Left forelimb (tissue), 1 donor: ENCODE measurements around the gene C22orf23.
"Not testable (repeated sequence)": the region's sequence is repeated elsewhere in the genome, so short reads cannot be mapped to it uniquely, and the experiment has no call there.

Source experiments
- DNase-seq: peaks from one replicate; pipeline ENCODE4 v3.0.0-alpha.2; 2018; ENCODE audit warnings: low spot score

C22orf23 gene

DNA sequence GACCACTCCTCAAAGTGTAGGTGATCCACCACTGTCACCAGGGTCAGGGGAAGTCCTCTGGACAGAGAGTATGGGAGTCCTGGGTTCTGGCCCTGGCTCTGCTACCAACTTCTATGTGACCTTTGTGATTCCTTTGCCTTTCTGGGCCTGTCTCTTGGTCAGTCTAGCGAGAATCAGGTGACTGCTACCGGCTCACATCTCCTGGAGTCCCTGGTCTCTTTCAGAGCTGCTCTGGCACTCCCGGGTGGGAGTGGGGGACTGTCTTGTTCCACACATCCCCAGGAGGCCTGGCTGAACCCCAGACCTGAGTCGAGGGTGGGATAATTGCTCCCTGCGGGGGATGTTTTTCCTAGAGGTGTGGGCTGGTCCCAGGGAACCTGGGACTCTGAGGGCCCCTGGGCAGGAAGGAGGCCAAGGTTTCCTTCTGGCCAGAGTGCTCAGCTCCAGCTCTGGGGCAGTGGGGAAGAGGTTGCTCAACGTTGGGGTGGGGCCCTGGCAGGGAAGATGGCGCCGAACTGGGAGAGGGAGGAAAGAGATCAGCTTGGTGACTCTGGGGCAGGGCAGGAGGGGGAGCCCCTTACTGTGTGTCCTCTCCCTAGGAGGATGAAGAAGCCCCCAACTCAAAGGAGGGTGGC lies 28.9 kb upstream of the C22orf23 start:
- no peak for DNase-seq

DNA sequence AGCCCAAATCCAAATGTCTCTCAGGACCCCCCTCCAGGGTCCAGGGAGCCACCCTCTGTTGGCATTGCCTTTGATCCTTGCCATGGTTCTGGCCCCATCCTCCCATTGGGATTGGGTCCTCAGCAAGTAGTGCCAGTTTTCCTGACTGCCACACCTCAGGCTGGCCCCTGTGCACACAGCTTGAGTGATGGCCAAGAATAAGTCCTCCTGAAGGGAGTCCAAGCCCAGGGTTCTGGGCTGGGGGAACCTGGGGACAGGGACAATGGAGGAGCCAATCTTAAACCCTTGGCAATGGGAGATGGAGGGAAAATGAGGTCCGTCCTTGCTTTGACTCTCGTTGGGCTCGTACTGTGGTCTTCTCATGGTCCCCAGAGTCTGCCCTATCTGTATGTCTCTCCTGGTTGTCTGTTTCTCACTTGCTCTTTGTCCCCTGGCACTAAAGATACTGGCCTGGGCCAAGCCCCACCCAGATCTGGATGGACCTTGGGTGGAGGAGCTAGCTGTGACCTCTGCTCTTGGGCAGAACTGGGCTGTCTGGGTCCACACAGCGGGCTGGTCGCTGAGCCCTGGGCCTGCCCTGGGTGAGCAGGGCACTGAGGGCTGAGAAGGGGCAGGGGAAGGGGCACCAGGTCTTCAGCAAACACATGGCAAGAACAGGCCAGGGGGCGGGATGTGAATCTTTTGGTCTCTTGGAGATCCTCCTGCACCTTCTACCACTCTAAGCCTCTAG lies 28.0 kb upstream of the C22orf23 start:
- no peak for DNase-seq

GRCh38 chr22:37979782-37980181 lies 26.4 kb upstream of the C22orf23 start:
- no peak for DNase-seq

GRCh38 chr22:37976547-37976946 lies 23.1 kb upstream of the C22orf23 start:
- no peak for DNase-seq

GRCh38 chr22:37976022-37976421 lies 22.6 kb upstream of the C22orf23 start:
- DNase-seq: not testable (repeated sequence)

DNA sequence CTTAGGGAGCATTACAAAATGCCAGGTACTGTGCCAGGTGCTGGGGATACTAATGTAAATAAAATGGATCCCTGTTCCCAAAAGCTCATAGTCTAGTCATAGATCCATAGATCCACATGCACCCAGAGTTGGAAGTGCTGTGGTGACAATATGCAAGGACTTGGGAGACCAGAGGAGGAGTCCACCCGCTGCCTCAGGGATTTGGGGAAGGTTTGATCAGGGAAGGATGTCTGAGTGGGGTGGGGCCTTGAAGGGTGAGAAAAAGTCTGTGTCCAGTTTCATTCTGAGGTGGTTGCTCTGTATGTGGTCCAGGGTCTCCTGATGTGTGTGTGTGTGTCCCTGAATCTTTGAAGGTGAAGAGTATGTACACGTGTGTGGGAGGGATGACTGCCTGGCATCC lies 21.8 kb upstream of the C22orf23 start:
- no peak for DNase-seq

GRCh38 chr22:37973271-37974170 lies 20.1 kb upstream of the C22orf23 start:
- DNase-seq: no peak

DNA sequence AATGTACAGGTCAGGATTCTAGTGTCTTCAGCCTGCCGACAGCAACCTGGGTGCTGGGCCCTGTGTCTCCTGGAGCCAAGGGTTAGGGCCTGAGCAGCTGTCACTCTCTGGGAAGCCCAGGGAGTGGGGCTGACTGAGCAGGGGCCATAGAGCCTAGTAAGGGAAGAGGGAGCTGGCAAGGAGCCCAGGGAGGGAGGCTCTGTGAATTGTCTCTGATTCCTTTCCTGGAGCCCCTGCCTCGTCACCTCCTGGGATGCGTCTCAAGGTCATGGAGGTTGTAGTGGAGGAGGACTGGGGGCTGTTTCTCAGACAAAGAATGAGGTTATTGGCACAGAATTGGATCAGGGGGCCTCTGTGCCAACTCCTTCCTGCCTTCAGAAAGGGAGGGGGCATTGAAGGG lies 19.1 kb upstream of the C22orf23 start:
- DNase-seq: no peak

DNA sequence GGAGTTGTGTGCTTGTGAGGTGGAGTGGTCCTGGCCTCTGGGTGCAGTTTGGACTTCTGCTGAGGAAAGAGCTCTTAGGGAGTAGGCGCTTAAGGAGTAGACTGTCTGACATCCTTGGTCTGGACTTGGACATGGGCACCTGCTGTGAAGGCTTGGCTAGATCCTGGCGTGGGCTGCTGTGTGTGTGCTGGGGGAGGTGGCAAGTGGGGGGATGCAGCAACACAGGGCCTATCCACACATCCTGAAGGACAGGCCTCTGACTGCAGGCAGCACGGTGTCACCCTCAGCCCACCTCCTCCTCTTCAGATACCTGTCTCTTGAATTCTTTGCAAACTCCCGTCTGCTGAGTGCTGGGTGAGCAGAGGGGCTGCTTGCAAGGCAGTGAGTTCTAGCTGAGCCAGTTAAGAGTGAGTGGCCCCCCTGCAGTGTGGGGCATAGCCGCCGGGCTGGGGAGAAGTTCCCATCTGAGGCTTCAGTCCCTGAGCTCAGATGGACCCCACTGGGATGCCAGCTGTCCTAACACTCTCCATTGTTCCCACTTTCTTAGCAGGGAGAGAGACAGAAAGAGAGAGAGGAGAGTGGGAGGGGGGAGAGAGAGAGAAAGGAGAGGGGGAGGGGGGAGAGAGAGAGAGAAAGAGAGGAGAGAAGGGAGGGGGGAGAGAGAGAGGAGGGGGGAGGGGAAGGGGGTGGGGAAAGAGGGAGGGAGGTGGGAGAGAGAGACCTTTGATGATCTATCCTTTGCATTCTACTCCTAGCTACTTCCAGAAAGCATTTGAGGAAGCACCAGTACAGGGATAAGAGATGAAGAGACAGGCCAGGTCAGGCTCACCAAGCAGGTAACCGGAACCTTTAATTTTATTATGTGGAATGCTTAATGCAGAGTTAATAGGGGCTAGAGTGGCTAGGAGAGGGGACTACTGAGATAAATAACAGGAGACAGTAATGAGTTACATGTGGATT lies 18.4 kb upstream of the C22orf23 start:
- DNase-seq: no peak

GRCh38 chr22:37970864-37971263 lies 17.5 kb upstream of the C22orf23 start:
- DNase-seq: no peak

DNA sequence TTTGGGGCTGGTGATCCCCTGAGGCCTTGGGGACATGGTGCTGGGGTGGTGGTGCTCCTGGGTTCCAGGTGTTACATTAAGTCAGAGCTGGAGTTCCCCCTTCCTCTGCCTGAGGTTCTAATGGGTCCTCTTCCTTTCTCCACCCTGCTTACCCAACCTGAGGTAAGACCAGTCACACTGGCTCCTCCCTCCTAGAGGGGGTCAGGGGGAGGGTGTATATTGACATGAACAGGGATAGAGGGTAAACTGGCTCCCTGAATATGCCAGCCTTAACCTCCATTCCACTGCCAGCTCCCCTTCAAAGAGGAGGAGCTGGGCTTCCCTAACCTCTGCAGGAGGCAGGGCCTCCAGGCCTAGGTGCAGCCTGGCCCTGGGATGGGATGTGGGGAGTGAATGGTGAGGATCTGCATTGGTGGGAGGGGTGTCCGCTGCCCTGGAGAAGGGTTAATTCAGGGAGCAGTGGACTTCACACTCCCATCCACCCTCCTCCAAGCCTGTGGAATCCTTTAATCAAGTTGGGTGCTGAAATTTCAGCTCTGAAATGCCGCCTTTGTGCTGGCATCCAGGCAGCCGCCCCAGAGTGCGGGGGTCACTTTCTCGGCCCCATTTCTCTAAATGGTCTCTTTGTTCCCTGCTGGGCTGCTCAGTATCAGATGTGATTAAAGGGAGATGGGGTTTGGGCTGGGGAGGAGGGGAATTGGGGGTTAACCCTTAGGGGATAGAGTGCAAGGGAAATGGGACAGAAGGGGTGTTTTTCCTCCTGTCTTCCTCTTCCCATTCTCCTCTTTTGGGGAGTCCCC lies 15.3 kb upstream of the C22orf23 start:
- no peak for DNase-seq

DNA sequence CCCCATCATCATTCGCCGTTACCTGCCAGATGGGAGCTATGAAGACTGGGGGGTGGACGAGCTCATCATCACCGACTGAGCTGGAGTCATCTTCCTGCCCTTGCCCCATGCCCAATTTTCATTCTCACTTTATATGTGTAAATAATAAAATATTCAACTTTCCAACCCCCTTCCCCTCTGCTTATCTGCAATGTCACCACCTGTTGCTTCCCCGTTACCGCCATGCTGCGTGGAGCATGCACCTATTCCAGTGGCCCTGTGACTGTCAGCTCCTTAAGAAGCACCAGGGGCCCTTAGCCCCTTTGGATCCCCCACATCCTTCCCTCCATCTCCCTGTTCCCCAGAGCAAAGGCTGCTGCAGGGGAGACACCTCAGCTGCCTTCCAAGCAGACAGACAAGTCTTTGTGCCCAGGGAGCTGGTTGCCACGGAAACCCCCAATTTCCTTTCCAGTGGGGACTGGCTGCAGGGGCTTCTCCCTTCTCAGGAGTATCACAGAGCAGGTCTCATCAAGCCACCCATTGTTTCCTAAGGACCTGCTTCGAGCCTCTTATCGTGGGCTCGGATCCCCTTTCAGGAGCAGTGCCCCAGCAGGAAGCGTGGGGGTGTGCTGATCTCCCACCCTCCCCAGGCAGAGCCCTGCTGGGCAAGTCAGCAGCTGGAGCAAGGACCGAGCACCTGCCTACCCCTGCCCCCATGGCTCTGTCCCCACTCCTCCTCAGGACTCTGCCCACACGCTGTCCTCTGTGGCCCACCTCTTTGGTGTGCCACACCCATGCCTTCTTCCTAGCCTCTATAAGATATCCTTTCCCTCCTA lies 14.4 kb upstream of the C22orf23 start:
- DNase-seq: no peak

- no peak for DNase-seq
Observed at GRCh38 chr22:37967147-37967546, 13.7 kb upstream of the C22orf23 start.

DNA sequence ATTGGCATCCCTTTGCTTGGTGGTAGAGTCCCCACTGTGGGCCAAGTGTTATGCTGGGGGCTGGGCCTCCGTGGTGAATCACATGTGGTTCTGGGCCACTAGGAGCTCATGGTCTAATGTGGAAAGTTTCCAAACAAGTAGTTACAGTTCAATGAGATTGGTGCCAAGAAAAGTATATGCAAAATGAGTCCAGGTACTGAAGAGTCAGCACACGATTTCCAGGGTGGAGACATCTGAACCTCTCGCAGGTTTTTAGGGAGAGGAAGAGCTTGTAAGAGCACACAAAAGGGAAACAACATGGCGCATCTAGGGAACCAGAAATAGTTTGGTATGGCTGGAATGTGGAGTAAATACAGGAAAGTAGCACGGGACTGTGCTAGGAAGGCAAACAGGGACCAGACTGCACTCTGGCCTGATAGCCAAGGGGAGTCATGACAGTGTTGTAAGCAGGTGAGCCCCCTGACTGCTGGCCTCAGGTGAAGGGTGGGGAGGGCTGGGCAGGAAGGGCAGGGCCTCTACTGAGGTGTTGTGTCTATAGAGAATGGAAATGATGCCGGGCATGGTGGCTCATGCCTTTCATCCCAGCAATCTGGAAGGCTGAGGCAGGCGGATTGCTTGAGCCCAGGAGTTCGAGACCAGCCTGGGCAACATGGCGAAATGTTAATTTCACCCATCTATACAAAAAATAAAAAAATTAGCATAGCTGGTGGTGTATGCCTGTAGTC lies 12.7 kb upstream of the C22orf23 start:
- DNase-seq: no peak

DNA sequence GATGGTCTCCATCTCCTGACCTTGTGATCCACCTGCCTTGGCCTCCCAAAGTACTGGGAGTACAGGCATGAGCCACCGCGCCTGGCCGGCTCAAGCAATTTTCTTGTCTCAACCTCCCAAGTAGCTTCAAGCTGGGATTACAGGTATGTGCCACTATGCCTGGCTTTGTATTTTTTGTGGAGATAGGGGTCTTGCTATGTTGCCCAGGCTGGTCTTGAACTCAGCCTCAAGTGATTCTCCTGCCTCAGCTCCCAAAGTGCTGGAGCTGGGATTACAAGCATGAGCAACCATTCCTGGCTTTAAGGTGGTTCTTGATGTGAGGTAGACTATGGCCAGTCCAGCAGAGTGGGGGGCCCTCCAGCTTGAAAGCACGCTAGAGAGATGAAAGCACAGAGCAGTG lies 7.7 kb upstream of the C22orf23 start:
- no peak for DNase-seq

DNA sequence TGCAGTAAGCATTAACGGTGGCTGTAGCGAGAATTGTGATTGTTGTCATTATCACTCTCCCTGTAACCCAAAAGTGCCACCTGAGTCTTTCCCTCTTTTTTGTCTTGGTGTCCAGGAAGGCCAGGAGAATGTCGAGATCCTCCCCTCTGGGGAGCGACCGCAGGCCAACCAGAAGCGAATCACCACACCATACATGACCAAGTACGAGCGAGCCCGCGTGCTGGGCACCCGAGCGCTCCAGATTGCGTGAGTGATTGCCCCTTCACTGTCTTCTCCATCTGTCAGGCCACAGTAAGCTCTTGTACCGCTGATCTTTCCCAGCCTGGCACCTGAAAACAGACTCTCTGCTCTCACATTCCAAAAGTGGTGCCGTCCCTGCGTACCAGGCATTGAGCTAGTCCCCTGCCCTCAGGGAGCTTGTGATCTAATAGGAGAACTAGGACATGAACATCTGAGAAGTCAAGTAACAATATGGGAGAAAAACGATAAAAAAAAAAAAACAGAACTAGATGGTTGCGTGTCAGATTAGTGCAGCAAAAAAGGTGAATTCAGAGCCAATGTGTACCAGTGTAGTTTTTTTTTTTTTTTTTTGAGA lies 5.9 kb upstream of the C22orf23 start:
- no peak for DNase-seq

- DNase-seq: no peak
Observed at GRCh38 chr22:37957232-37957631, 3.8 kb upstream of the C22orf23 start.

DNA sequence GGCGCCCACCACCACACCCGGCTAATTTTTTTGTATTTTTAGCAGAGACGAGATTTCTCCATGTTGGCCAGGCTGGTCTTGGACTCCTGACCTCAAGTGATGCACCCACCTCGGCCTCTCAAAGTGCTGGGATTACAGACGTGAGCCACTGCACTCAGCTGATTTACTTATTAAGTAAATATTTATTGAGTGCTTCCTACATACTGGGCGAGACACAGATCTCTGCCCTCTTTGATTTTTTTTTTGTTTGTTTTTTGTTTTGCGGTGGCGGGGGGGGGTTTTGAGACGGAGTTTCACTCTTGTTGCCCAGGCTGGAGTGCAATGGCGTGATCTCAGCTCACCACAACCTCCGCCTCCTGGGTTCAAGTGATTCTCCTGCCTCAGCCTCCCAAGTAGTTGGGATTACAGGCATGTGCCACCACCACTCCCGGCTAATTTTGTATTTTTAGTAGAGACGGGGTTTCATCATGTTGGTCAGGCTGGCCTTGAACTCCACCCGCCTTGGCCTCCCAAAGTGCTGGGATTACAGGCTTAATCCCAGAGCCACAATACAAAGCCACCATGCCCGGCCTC lies 2.5 kb upstream of the C22orf23 start:
- not testable (repeated sequence) for DNase-seq
